HG03457 (cell line): ENCODE results near the gene RTKN2.
"Not testable (repeated sequence)": the region's sequence is repeated elsewhere in the genome, so short reads cannot be mapped to it uniquely, and the experiment has no call there.

Experiments
- ATAC-seq: cut with Tn5 transposase; IDR thresholded peaks from one replicate; pipeline ENCODE4 v1.9.1; 2021; ENCODE audit warnings: moderate number of reproducible peaks; ENCODE audit not compliant: unreplicated experiment

Gene RTKN2

GRCh38 chr10:62261666-62262065, 7.0 kb downstream of the RTKN2 start:
- no peak for ATAC-seq

GRCh38 chr10:62259998-62260397, 8.6 kb downstream of the RTKN2 start:
- ATAC-seq: no peak

- no peak for ATAC-seq
Observed at GRCh38 chr10:62259456-62259855, 9.2 kb downstream of the RTKN2 start.

- ATAC-seq: no peak
Observed at GRCh38 chr10:62258926-62259325, 9.7 kb downstream of the RTKN2 start.

GRCh38 chr10:62253704-62254103, 14.9 kb downstream of the RTKN2 start:
- ATAC-seq: no peak

- no peak for ATAC-seq
Observed at GRCh38 chr10:62252051-62252450, 16.6 kb downstream of the RTKN2 start.

- ATAC-seq: no peak
Observed at GRCh38 chr10:62250594-62251198, 17.9 kb downstream of the RTKN2 start.

GRCh38 chr10:62249957-62250356, 18.7 kb downstream of the RTKN2 start:
- ATAC-seq: no peak

GRCh38 chr10:62248465-62248864, 20.2 kb downstream of the RTKN2 start:
- no peak for ATAC-seq

- no peak for ATAC-seq
Observed at GRCh38 chr10:62244785-62245467, 23.7 kb downstream of the RTKN2 start.

- no peak for ATAC-seq
Observed at GRCh38 chr10:62244088-62244487, 24.6 kb downstream of the RTKN2 start.

- ATAC-seq: peak; percentile 45
Observed at GRCh38 chr10:62243647-62243997, 25.0 kb downstream of the RTKN2 start.

- ATAC-seq: peak; percentile 90
Observed at GRCh38 chr10:62242965-62243646, 25.5 kb downstream of the RTKN2 start.

- ATAC-seq: not testable (repeated sequence)
Observed at GRCh38 chr10:62241521-62241920, 27.1 kb downstream of the RTKN2 start.

GRCh38 chr10:62239994-62240393, 28.6 kb downstream of the RTKN2 start:
- no peak for ATAC-seq

GRCh38 chr10:62238880-62239279, 29.8 kb downstream of the RTKN2 start:
- no peak for ATAC-seq

GRCh38 chr10:62237966-62238365, 30.7 kb downstream of the RTKN2 start:
- no peak for ATAC-seq

- ATAC-seq: no peak
Observed at GRCh38 chr10:62237506-62237905, 31.1 kb downstream of the RTKN2 start.

- no peak for ATAC-seq
Observed at GRCh38 chr10:62234077-62234605, 34.5 kb downstream of the RTKN2 start.

GRCh38 chr10:62233356-62234076, 35.1 kb downstream of the RTKN2 start:
- no peak for ATAC-seq

GRCh38 chr10:62231805-62232204, 36.8 kb downstream of the RTKN2 start:
- ATAC-seq: no peak
